GM13977 (cell line): ENCODE data around the gene SDCCAG8.
"Not testable (repeated sequence)": the region's sequence is repeated elsewhere in the genome, so short reads cannot be mapped to it uniquely, and the experiment has no call there.

Experiments
- DNase-seq: peaks from one replicate; pipeline ENCODE4 v3.0.0; 2012; ENCODE audit warnings: low spot score
- CTCF ChIP-seq: IDR thresholded peaks from 2 replicates; pipeline ENCODE4 v1.5.1; 2012; ENCODE audit warnings: mild to moderate bottlenecking, control low read depth; ENCODE audit not compliant: insufficient read depth; ENCODE audit errors: extremely low read depth, missing control alignments
- in situ Hi-C: fragments of 300-500 bp; cut with MboI; formaldehyde crosslinking; loops from one replicate; pipeline ENCODE4 v1.12.0; 2022; ENCODE audit warnings: low sequenced_read_pairs, low pct_unique_long_range_greater_than_20kb, mixed read lengths, inconsistent platforms; ENCODE audit not compliant: unreplicated experiment

Gene SDCCAG8

GRCh38 chr1:243332440-243332839 is 76.6 kb downstream of the SDCCAG8 start:
- in situ Hi-C loops, result loop anchor here (25.0 kb wide), 2 partner anchors 405 to 930 kb away; no protein-coding TSS in a partner anchor
- DNase-seq, result no peak
- TF ChIP-seq CTCF, result no peak

- in situ Hi-C loops, result loop anchor here (25.0 kb wide), 2 partner anchors 402 to 927 kb away; no protein-coding TSS in a partner anchor
- TF ChIP-seq CTCF, result no peak
Observed at GRCh38 chr1:243335292-243335691, 79.5 kb downstream of the SDCCAG8 start.

GRCh38 chr1:243336163-243336562 is 80.3 kb downstream of the SDCCAG8 start:
- no peak for TF ChIP-seq CTCF
- DNase-seq, result no peak
- in situ Hi-C loops, result loop anchor here (25.0 kb wide), 2 partner anchors 401 to 926 kb away; no protein-coding TSS in a partner anchor

More at GRCh38 chr1:243335292-243335691, 79.5 kb downstream of the SDCCAG8 start:
- no peak for DNase-seq

- DNase-seq, result not testable (repeated sequence)
- in situ Hi-C loops, result loop anchor here (25.0 kb wide), 2 partner anchors 398 to 923 kb away; no protein-coding TSS in a partner anchor
Observed at GRCh38 chr1:243338848-243339247, 83.0 kb downstream of the SDCCAG8 start.

GRCh38 chr1:243341074-243341473 is 85.2 kb downstream of the SDCCAG8 start:
- TF ChIP-seq CTCF, result no peak
- DNase-seq, result no peak
- in situ Hi-C loops, result loop anchor here (25.0 kb wide), 2 partner anchors 396 to 921 kb away; no protein-coding TSS in a partner anchor

- DNase-seq, result peak; percentile 53
- in situ Hi-C loops, result loop anchor here (25.0 kb wide), 2 partner anchors 393 to 918 kb away; no protein-coding TSS in a partner anchor
- TF ChIP-seq CTCF, result peak; percentile 53
Observed at GRCh38 chr1:243343970-243344937, 88.4 kb downstream of the SDCCAG8 start.

GRCh38 chr1:243345205-243345604 is 89.4 kb downstream of the SDCCAG8 start:
- in situ Hi-C loops, result loop anchor here (25.0 kb wide), 2 partner anchors 392 to 917 kb away; no protein-coding TSS in a partner anchor
- no peak for DNase-seq
- TF ChIP-seq CTCF, result peak; percentile 37
